IPS DF 4.7 (cell line): ENCODE results near the gene ZNF335.
"Not testable (repeated sequence)": the region's sequence is repeated elsewhere in the genome, so short reads cannot be mapped to it uniquely, and the experiment has no call there.

ENCODE experiments used
- DNase-seq: peaks from one replicate; pipeline ENCODE4 v3.0.0-alpha.2; 2013; ENCODE audit warnings: low spot score; ENCODE audit errors: extremely low read depth

Gene ZNF335

GRCh38 chr20:46004187-46004586 is 32.2 kb upstream of the ZNF335 start:
- DNase-seq, result no peak

- no peak for DNase-seq
Observed at GRCh38 chr20:46002008-46002407, 30.0 kb upstream of the ZNF335 start.

GRCh38 chr20:46001498-46001897 is 29.5 kb upstream of the ZNF335 start:
- DNase-seq, result no peak

GRCh38 chr20:46000262-46000996 is 28.4 kb upstream of the ZNF335 start:
- DNase-seq, result no peak

GRCh38 chr20:45999557-46000261 is 27.7 kb upstream of the ZNF335 start:
- no peak for DNase-seq

GRCh38 chr20:45998761-45999160 is 26.8 kb upstream of the ZNF335 start:
- no peak for DNase-seq

- no peak for DNase-seq
Observed at GRCh38 chr20:45998337-45998736, 26.3 kb upstream of the ZNF335 start.

GRCh38 chr20:45997187-45997586 is 25.2 kb upstream of the ZNF335 start:
- no peak for DNase-seq

- DNase-seq, result not testable (repeated sequence)
Observed at GRCh38 chr20:45995495-45996097, 23.6 kb upstream of the ZNF335 start.

GRCh38 chr20:45994761-45995493 is 22.9 kb upstream of the ZNF335 start:
- DNase-seq, result no peak

GRCh38 chr20:45993197-45993951 is 21.4 kb upstream of the ZNF335 start:
- no peak for DNase-seq

GRCh38 chr20:45991616-45992015 is 19.6 kb upstream of the ZNF335 start:
- no peak for DNase-seq

- DNase-seq, result not testable (repeated sequence)
Observed at GRCh38 chr20:45988830-45989229, 16.8 kb upstream of the ZNF335 start.

- peak; percentile 74 for DNase-seq
Observed at GRCh38 chr20:45987108-45987780, 15.2 kb upstream of the ZNF335 start.

GRCh38 chr20:45985573-45985972 is 13.6 kb upstream of the ZNF335 start:
- DNase-seq, result no peak

- no peak for DNase-seq
Observed at GRCh38 chr20:45983279-45983743, 11.3 kb upstream of the ZNF335 start.

- no peak for DNase-seq
Observed at GRCh38 chr20:45981261-45981660, 9.3 kb upstream of the ZNF335 start.

- DNase-seq, result no peak
Observed at GRCh38 chr20:45976086-45976485, 4.1 kb upstream of the ZNF335 start.

GRCh38 chr20:45975686-45976085 is 3.7 kb upstream of the ZNF335 start:
- DNase-seq, result no peak

- DNase-seq, result no peak
Observed at GRCh38 chr20:45974896-45975565, 3.0 kb upstream of the ZNF335 start.
